ENCODE results near the gene HPGDS. TPM values are rescaled to one million over a fixed set of nuclear protein-coding genes. Genes with fewer than 3 reads are reported as not detected.
A peak's percentile ranks its signal among the peaks of the same experiment; 100 is the strongest.
"Not testable (repeated sequence)": the region's sequence is repeated elsewhere in the genome, so short reads cannot be mapped to it uniquely, and the experiment has no call there.

Gene HPGDS
- total RNA-seq, 1 experiment from 2014 or later = not detected

- no peak for DNase-seq (ENCODE audit: low read depth)
Measured at GRCh38 chr4:94325835-94326234, 16.8 kb downstream of the HPGDS start.

GRCh38 chr4:94319927-94320326, 22.7 kb downstream of the HPGDS start:
- not testable (repeated sequence) for DNase-seq (ENCODE audit: low read depth)

- no peak for DNase-seq (ENCODE audit: low read depth)
Measured at GRCh38 chr4:94307231-94307871, 35.3 kb downstream of the HPGDS start.

- DNase-seq (ENCODE audit: low read depth) = no peak
Measured at GRCh38 chr4:94306713-94307112, 35.9 kb downstream of the HPGDS start.

- DNase-seq (ENCODE audit: low read depth) = no peak
Measured at GRCh38 chr4:94305466-94306225, 37.0 kb downstream of the HPGDS start.

GRCh38 chr4:94304365-94304971, 38.2 kb downstream of the HPGDS start:
- DNase-seq (ENCODE audit: low read depth) = peak; percentile 7

- no peak for DNase-seq (ENCODE audit: low read depth)
Measured at GRCh38 chr4:94302191-94302590, 40.4 kb downstream of the HPGDS start.

GRCh38 chr4:94298725-94299252, 43.8 kb downstream of the HPGDS start:
- DNase-seq (ENCODE audit: low read depth) = no peak

- not testable (repeated sequence) for DNase-seq (ENCODE audit: low read depth)
Measured at GRCh38 chr4:94295473-94295872, 47.2 kb downstream of the HPGDS start.

GRCh38 chr4:94293981-94294380, 48.7 kb downstream of the HPGDS start:
- DNase-seq (ENCODE audit: low read depth) = not testable (repeated sequence)

- no peak for DNase-seq (ENCODE audit: low read depth)
Measured at GRCh38 chr4:94290245-94290644, 52.4 kb downstream of the HPGDS start.

- no peak for DNase-seq (ENCODE audit: low read depth)
Measured at GRCh38 chr4:94285666-94286065, 57.0 kb downstream of the HPGDS start.

- no peak for DNase-seq (ENCODE audit: low read depth)
Measured at GRCh38 chr4:94284889-94285288, 57.7 kb downstream of the HPGDS start.

- no peak for DNase-seq (ENCODE audit: low read depth)
Measured at GRCh38 chr4:94278781-94279180, 63.9 kb downstream of the HPGDS start.

GRCh38 chr4:94277534-94277933, 65.1 kb downstream of the HPGDS start:
- DNase-seq (ENCODE audit: low read depth) = no peak

GRCh38 chr4:94276204-94276603, 66.4 kb downstream of the HPGDS start:
- DNase-seq (ENCODE audit: low read depth) = no peak

GRCh38 chr4:94274912-94275311, 67.7 kb downstream of the HPGDS start:
- DNase-seq (ENCODE audit: low read depth) = no peak

GRCh38 chr4:94271248-94271647, 71.4 kb downstream of the HPGDS start:
- DNase-seq (ENCODE audit: low read depth) = no peak

- DNase-seq (ENCODE audit: low read depth) = no peak
Measured at GRCh38 chr4:94267037-94267436, 75.6 kb downstream of the HPGDS start.

GRCh38 chr4:94262163-94263016, 80.2 kb downstream of the HPGDS start:
- DNase-seq (ENCODE audit: low read depth) = no peak

- no peak for DNase-seq (ENCODE audit: low read depth)
Measured at GRCh38 chr4:94256828-94257227, 85.8 kb downstream of the HPGDS start.
